Breast epithelium (tissue), 4 donors: Measurements from ENCODE around the gene MLLT10. TPM values are rescaled to one million over a fixed set of nuclear protein-coding genes. Genes with fewer than 3 reads are reported as not detected.

Source experiments
- DNase-seq, 2 donors: peaks; one replicate each; pipeline ENCODE4 v3.0.0-alpha.2; 2019; ENCODE audit warnings: low spot score in 2 of 2
- H3K27ac ChIP-seq, 2 donors: fragments of 200-600 bp; sonication (generic) in 1 of 2; one replicate each; pipeline ENCODE4 v1.5.1; 2016 to 2019; ENCODE audit warnings: mild to moderate bottlenecking in 1 of 2
- H3K27me3 ChIP-seq, 2 donors: fragments of 200-600 bp; sonication (generic) in 1 of 2; one replicate each; pipeline versions ENCODE4 v1.5.1 to v1.6.0; 2017 to 2019; ENCODE audit warnings: control low read depth in 1 of 2, mild to moderate bottlenecking in 1 of 2
- H3K36me3 ChIP-seq: fragments of 200-600 bp; one replicate; pipeline ENCODE4 v1.5.1; 2019
- H3K4me1 ChIP-seq, 2 donors: fragments of 200-600 bp; sonication (generic); one replicate each; pipeline ENCODE4 v1.5.1; 2016 to 2019; ENCODE audit warnings: control low read depth in 1 of 2
- H3K4me3 ChIP-seq, 3 donors: fragments of 200-600 bp; sonication (generic); 1 replicate in 2 of 3; 2 replicates in 1 of 3; pipeline ENCODE4 v1.5.1; 2016 to 2019; ENCODE audit warnings: mild to moderate bottlenecking in 3 of 3, moderate library complexity in 2 of 3
- H3K9me3 ChIP-seq, 2 donors: fragments of 200-600 bp; sonication (generic) in 1 of 2; one replicate each; pipeline ENCODE4 v1.5.1; 2016 to 2019; ENCODE audit warnings: control low read depth in 1 of 2
- POLR2A ChIP-seq: fragments of 450-650 bp; IDR thresholded peaks from one replicate; pipeline ENCODE4 v1.6.1; 2016; ENCODE audit warnings: antibody characterized with exemption, mild to moderate bottlenecking, moderate library complexity
- POLR2AphosphoS5 ChIP-seq, 3 donors: sonication (generic); formaldehyde crosslinking; IDR thresholded peaks; one replicate each; pipeline ENCODE4 v1.6.1; 2017; ENCODE audit warnings: antibody characterized with exemption in 3 of 3
- intact Hi-C: fragments of 100-400 bp; cut with DNase I; formaldehyde crosslinking; loops from one replicate; pipeline ENCODE4 v1.15.1; 2023; ENCODE audit warnings: low total_unique reads
- total RNA-seq, 3 donors: library from RNA; depleted of rRNA; stranded (reverse); fragments of >200 nt; gene quantifications; one replicate each; pipeline ENCODE4 v1.1.0, GENCODE V29; 2016
- TF ChIP-seq, protein P1 (sequence below), 3 donors: fragments of 450-650 bp; IDR thresholded peaks; one replicate each; pipeline ENCODE4 v1.5.1; 2016 to 2017; ENCODE audit warnings: antibody characterized with exemption in 3 of 3, mild to moderate bottlenecking in 3 of 3, moderate library complexity in 3 of 3

MLLT10 gene
- total RNA-seq, 3 donors from 2014 or later, result 45.6 to 74.6 (median 58.0) TPM

DNA sequence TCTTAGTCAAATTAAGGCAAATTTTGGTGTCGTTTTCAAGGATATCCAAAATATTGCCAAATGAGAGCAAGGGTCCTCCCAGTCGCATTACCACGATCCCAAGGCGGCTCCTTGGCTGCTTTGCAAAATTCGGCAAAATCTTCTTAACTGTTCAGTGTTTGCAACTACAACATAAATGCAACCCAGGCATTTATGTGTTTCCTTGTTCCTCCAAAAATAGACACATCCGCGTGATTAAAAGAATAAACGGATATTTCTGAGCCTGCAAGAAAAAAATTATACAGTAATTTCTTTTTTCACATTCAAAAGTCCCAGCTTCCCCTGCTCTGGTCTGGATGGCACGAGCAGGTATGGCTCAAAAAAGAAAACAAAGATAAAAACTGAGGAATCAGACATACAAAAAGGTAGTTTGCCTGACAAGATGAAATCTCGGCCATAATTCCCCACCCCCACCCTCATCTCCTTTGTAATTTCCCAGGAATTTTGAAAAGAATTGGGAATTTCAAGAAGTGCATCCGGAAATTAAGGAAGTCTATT lies 14.6 kb upstream of the MLLT10 start:
- H3K4me3 ChIP-seq, result peak overlapping the region; percentile 54 to 76 (median 66)
- intact Hi-C loops, result loop anchor here (10.0 kb wide), 1 partner anchor 1675 kb away; no protein-coding TSS in a partner anchor
- no peak for DNase-seq
- H3K4me1 ChIP-seq, result peaks cover 0 to 6% of the 10 kb centered on the region in 2 donors
- H3K9me3 ChIP-seq, result no peaks in the 10 kb centered on the region
- H3K36me3 ChIP-seq, result no peaks in the 10 kb centered on the region
- peaks cover 0 to 16% of the 10 kb centered on the region in 2 donors for H3K27me3 ChIP-seq
- TF ChIP-seq POLR2A, result no peak
- TF ChIP-seq, protein P1, sequence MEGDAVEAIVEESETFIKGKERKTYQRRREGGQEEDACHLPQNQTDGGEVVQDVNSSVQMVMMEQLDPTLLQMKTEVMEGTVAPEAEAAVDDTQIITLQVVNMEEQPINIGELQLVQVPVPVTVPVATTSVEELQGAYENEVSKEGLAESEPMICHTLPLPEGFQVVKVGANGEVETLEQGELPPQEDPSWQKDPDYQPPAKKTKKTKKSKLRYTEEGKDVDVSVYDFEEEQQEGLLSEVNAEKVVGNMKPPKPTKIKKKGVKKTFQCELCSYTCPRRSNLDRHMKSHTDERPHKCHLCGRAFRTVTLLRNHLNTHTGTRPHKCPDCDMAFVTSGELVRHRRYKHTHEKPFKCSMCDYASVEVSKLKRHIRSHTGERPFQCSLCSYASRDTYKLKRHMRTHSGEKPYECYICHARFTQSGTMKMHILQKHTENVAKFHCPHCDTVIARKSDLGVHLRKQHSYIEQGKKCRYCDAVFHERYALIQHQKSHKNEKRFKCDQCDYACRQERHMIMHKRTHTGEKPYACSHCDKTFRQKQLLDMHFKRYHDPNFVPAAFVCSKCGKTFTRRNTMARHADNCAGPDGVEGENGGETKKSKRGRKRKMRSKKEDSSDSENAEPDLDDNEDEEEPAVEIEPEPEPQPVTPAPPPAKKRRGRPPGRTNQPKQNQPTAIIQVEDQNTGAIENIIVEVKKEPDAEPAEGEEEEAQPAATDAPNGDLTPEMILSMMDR (IDR thresholded peaks at IDR 0.05), result no peak
- no peak for TF ChIP-seq POLR2AphosphoS5 (IDR thresholded peaks at IDR 0.05)
- peak overlapping the region; percentile 79 to 81 for H3K27ac ChIP-seq

DNA sequence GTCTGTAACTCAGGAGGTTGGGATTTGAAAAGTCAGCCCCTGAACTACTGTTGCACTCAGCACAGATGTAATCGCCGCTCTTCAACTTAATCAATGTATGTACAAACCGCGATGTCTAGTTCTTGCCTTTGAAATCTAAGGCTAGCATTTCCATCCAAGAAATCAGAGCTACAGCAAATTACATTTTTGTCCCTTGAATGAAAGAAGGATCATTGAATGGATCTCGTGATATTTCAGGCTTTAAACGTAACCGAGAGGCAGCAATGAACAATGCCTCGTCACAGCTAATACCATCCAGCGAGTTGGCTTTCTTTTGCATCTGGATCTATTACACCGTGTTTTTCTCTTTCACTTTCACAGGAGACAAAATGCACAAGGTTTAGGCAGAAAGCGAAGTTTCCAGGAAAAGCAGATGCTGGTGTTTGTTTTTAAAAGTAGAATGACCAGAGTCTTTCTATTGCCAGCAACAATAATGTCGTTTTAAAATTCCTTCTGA lies 14.0 kb upstream of the MLLT10 start:
- TF ChIP-seq POLR2AphosphoS5 (IDR thresholded peaks at IDR 0.05) (peak in 1 of 3 donors; percentile 39), POLR2A (no peak)
- Histone ChIP-seq H3K4me3 (peak overlapping the region; percentile 54 to 76 (median 66)), H3K4me1 (peaks cover 0 to 6% of the 10 kb centered on the region in 2 donors), H3K9me3 (no peaks in the 10 kb centered on the region), H3K27ac (peak overlapping the region; percentile 79 to 81), H3K27me3 (peaks cover 0 to 16% of the 10 kb centered on the region in 2 donors), H3K36me3 (no peaks in the 10 kb centered on the region)
- no peak for DNase-seq
- intact Hi-C loops, result loop anchor here (10.0 kb wide), 1 partner anchor 1675 kb away; no protein-coding TSS in a partner anchor

DNA sequence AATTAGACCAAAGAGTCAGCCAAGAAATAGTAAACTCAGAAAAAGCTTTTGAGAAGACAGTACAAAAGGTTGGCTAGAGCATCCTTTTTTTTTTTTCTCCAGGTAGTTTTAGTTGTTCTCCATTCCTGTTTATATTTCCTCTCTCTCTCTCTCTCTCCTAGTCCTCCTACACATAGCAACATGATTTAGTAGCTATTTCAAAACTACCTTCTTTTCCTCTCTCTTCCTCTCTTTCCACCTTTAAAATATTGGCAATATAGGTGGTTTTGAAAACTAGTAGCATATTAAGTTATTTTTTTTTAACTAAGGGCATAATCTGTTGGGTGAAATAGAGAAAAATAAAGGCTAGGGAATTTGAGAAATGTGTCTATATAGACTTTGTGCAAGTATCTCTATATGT lies 13.5 kb upstream of the MLLT10 start:
- Histone ChIP-seq H3K9me3 (no peaks in the 10 kb centered on the region), H3K4me3 (peak overlapping the region; percentile 54 to 76 (median 66)), H3K27me3 (peaks cover 0 to 16% of the 10 kb centered on the region in 2 donors), H3K4me1 (peaks cover 0 to 6% of the 10 kb centered on the region in 2 donors), H3K27ac (peak overlapping the region; percentile 79 to 81), H3K36me3 (no peaks in the 10 kb centered on the region)
- TF ChIP-seq POLR2A (no peak), POLR2AphosphoS5 (IDR thresholded peaks at IDR 0.05) (no peak)
- TF ChIP-seq, protein P1 (IDR thresholded peaks at IDR 0.05), result no peak
- no peak for DNase-seq
- intact Hi-C loops, result no loop called here

DNA sequence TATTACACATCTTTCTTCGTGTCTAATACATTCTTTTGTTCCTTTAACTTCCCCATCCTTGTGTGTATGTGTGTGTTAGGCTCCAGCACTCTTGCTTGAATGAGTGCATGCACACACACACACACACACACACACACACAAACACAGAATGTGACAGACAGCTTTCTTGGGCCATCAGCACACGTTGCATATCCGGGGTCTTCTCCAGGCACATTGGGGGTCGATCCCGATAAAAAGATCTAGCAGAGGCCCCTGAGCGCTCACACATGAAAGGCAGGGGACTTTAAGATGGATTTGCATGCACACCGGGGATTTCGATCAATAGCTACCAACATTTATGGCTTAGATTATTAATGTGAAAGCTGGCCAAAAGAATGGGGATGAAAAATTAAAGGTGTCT lies 13.1 kb upstream of the MLLT10 start:
- Histone ChIP-seq H3K27ac (peak overlapping the region; percentile 79 to 81), H3K27me3 (peaks cover 0 to 16% of the 10 kb centered on the region in 2 donors), H3K9me3 (no peaks in the 10 kb centered on the region), H3K36me3 (no peaks in the 10 kb centered on the region), H3K4me1 (peaks cover 0 to 6% of the 10 kb centered on the region in 2 donors), H3K4me3 (peak overlapping the region in 1 of 3 donors; percentile 66)
- no peak for TF ChIP-seq POLR2A
- TF ChIP-seq, protein P1 (IDR thresholded peaks at IDR 0.05), result no peak
- TF ChIP-seq POLR2AphosphoS5 (IDR thresholded peaks at IDR 0.05), result no peak
- no peak for DNase-seq
- intact Hi-C loops, result no loop called here

DNA sequence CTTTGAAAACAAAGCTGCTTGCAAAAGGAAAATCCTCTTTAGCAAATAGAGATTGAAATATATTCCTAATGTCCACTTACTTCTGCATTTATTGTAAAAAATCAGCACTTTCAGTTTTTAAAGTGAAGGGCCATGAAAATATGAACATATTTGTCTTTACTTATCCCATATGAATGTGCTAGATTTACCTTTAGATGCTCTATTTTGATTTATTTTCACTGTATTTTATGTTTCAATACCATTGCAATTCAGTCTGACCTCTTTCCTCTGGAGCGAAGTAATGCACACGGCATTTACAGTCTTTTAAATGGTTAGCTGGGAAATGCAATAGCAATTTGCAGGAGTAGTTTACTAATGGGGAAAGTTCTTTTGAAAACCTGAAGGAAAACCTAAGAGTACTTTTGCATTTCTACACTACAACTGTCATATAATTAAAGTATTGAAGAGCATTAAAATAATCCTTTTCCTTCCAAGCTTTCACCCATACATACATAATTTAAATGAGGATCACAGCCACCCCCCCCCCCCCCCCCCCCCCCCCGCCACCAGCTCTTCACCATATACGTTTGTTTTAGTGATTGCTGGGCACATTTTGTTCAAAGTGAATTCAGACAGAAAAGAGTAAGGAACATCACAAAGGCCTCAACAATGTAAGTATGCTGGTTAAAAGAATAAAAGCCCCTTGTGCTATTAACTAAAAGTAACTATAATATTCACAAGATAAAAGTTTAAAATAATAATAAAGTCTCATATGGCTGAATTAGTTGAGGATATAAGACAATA lies 12.1 kb upstream of the MLLT10 start:
- no peak for DNase-seq
- intact Hi-C loops, result no loop called here
- Histone ChIP-seq H3K4me1 (peaks cover 0 to 6% of the 10 kb centered on the region in 2 donors), H3K4me3 (no peak overlapping the region), H3K36me3 (no peaks in the 10 kb centered on the region), H3K27ac (peak overlapping the region in 1 of 2 donors; percentile 79), H3K9me3 (no peaks in the 10 kb centered on the region), H3K27me3 (peaks cover 0 to 16% of the 10 kb centered on the region in 2 donors)
- TF ChIP-seq, protein P1 (IDR thresholded peaks at IDR 0.05), result no peak
- no peak for TF ChIP-seq POLR2AphosphoS5 (IDR thresholded peaks at IDR 0.05)
- no peak for TF ChIP-seq POLR2A
